Adrenal gland (tissue), 12 donors: ENCODE results near the gene FBRS. TPM values are rescaled to one million over a fixed set of nuclear protein-coding genes. Genes with fewer than 3 reads are reported as not detected.
A peak's percentile ranks its signal among the peaks of the same experiment; 100 is the strongest.

Experiments used
- DNase-seq, 7 donors: peaks; one replicate each; pipeline ENCODE4 v3.0.0-alpha.2; 2019 to 2020
- H3K27ac ChIP-seq, 5 donors: fragments of 200-600 bp; sonication (generic) in 4 of 5; 1 replicate in 3 of 5; 2 replicates in 2 of 5; pipeline versions ENCODE4 v1.5.1 to v1.8.0; 2016 to 2020; ENCODE audit warnings: mild to moderate bottlenecking in 1 of 5
- H3K27me3 ChIP-seq: fragments of 200-600 bp; 2 replicates; pipeline ENCODE4 v1.8.0; 2021
- H3K36me3 ChIP-seq, 2 donors: fragments of 200-600 bp; replicated peaks in 1 of 2; 1 replicate in 1 of 2; 2 replicates in 1 of 2; pipeline versions ENCODE4 v1.5.1 to v1.8.0; 2018 to 2022
- H3K4me1 ChIP-seq, 2 donors: fragments of 200-600 bp; replicated peaks in 1 of 2; 1 replicate in 1 of 2; 2 replicates in 1 of 2; pipeline versions ENCODE4 v1.5.1 to v1.8.0; 2018 to 2021
- H3K4me3 ChIP-seq, 4 donors: fragments of 200-600 bp; sonication (generic) in 3 of 4; one replicate each; pipeline ENCODE4 v1.5.1; 2016 to 2018
- H3K9me3 ChIP-seq, 3 donors: fragments of 200-600 bp; sonication (generic) in 1 of 3; replicated peaks in 1 of 3; 1 replicate in 2 of 3; 2 replicates in 1 of 3; pipeline versions ENCODE4 v1.5.1 to v1.8.0; 2016 to 2021
- POLR2A ChIP-seq, 2 donors: fragments of 450-650 bp; IDR thresholded peaks; one replicate each; pipeline ENCODE4 v1.6.1; 2017; ENCODE audit warnings: antibody characterized with exemption in 2 of 2, mild to moderate bottlenecking in 2 of 2, moderate library complexity in 1 of 2
- WGBS, 4 donors: extraction: QIAGEN DNeasy Blood & Tissue Kit in 2 of 4; methylation state at CpG; one replicate each; pipeline versions ENCODE4 v1.1.5 to v1.1.7; 2013 to 2017; 5-methylcytosine and 5-hydroxymethylcytosine counted together
- intact Hi-C, 2 donors: fragments of 100-400 bp; cut with DNase I; formaldehyde crosslinking; loops; one replicate each; pipeline versions ENCODE4 v1.14.1 to v1.15.0; 2022 to 2023
- polyA plus RNA-seq, 3 donors: library from polyadenylated mRNA; stranded (reverse); fragments of 200-250 nt in 2 of 3; fragments of 350-450 nt in 1 of 3; fragmentation: Illumina TruSeq in 1 of 3; extraction: RNeasy Lipid Tissue Mini Kit (QIAGEN cat#74804) in 1 of 3; gene quantifications; one replicate each; pipeline ENCODE4 v1.2.3, GENCODE V29; 2013 to 2014
- total RNA-seq, 9 donors: library from RNA; depleted of rRNA in 4 of 9; stranded (reverse); fragments of >200 nt in 4 of 9; fragments of 120-200 nt in 1 of 9; fragmentation: NEBNext Ultra II Directional in 1 of 9; extraction: Animal tissue kit (Norgen Biotek cat#: 25700) in 1 of 9; gene quantifications; one replicate each; pipeline versions ENCODE4 v1.1.0 to v1.2.4, GENCODE V29; 2013 to 2023
- TF ChIP-seq, protein P1 (sequence below), 6 experiments: fragments of 450-650 bp in 4 of 6; fragments of 200-600 bp in 2 of 6; sonication (generic) in 1 of 6; IDR thresholded peaks; 1 replicate in 5 of 6; 2 replicates in 1 of 6; pipeline versions ENCODE4 v1.5.1 to v1.8.0; 2016 to 2021; ENCODE audit warnings: antibody characterized with exemption in 6 of 6, mild to moderate bottlenecking in 2 of 6, moderate library complexity in 1 of 6
- donor health status: healthy with polysubstance abuse.
- donor health status: Bipolar disorder and iron deficiency.
- donor health status: DM: yes; HTN: yes; CAD: no.
- donor health status: DM: no; HTN: no; CAD: no.
- donor health status: DM: no; HTN: no; CAD: no.
- donor health status: DM: yes; HTN: yes; CAD: no.

The FBRS gene
- total and polyA plus RNA-seq, 12 donors, result 18.3 to 186 (median 46.8) TPM

DNA sequence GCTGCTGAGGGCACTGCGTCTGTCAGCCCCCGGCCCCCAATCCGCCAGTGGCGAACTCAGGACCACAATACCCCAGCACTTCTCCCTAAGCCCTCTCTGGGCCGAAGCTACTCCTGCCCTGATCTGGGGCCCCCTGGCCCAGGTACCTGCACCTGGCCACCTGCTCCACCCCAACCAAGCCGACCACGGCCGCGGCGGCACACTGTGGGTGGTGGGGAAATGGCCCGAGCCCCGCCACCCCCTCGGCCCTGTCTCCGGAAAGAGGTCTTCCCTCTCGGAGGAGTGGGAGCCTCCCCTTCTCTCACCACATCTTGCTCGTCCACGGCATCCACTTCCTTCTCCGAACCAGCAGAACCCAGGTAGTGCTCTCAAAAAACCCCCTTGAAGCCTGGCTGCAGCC lies 3.4 kb upstream of the FBRS start:
- no peak for TF ChIP-seq POLR2A (IDR thresholded peaks at IDR 0.05)
- H3K9me3 ChIP-seq, result no peaks in the 10 kb centered on the region
- H3K27me3 ChIP-seq, result no peaks in the 10 kb centered on the region
- 85 to 93% (median 92%) methylated on average over 4 to 18 of the region's 18 CpGs for WGBS, 4 donors
- DNase-seq, result peak in 2 of 7 donors; percentile 24 to 28
- peaks cover 0 to 46% of the 10 kb centered on the region in 2 donors for H3K36me3 ChIP-seq
- no peak overlapping the region for H3K4me3 ChIP-seq
- H3K4me1 ChIP-seq, result peaks cover 20 to 25% of the 10 kb centered on the region in 2 donors
- no peak overlapping the region for H3K27ac ChIP-seq
- intact Hi-C loops, result no loop called here

DNA sequence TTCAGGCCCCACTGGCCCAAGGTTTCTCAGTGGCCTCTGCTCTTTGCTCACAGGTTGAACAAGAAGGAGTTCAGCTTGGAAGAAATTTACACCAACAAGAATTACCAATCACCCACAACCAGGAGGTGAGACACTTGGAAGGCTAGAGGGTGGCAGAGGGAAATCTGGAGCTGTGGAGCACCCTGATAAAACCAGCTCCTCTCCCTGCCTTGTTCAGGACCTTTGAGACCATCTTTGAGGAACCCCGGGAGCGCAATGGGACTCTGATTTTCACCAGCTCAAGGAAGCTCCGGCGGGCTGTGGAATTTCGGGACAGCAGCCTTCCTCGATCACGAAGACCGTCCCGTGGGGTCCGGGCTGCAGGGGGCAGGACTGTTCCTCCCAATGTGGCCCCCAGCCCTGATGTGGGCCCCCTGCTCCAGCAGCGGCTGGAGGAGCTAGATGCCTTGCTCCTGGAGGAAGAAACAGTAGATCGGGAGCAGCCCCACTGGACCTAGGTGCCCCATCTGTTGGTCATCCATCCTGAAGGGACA lies 2.4 kb upstream of the FBRS start:
- intact Hi-C loops, result no loop called here
- Histone ChIP-seq H3K9me3 (no peaks in the 10 kb centered on the region), H3K4me1 (peaks cover 30 to 34% of the 10 kb centered on the region in 2 donors), H3K36me3 (peaks cover 0 to 49% of the 10 kb centered on the region in 2 donors), H3K27me3 (no peaks in the 10 kb centered on the region), H3K4me3 (no peak overlapping the region), H3K27ac (peak overlapping the region in 1 of 5 donors; percentile 17)
- WGBS, 4 donors, result 95 to 100% (median 96%) methylated on average over 1 to 12 of the region's 12 CpGs
- peak in 1 of 7 donors; percentile 29 for DNase-seq
- TF ChIP-seq, protein P1, sequence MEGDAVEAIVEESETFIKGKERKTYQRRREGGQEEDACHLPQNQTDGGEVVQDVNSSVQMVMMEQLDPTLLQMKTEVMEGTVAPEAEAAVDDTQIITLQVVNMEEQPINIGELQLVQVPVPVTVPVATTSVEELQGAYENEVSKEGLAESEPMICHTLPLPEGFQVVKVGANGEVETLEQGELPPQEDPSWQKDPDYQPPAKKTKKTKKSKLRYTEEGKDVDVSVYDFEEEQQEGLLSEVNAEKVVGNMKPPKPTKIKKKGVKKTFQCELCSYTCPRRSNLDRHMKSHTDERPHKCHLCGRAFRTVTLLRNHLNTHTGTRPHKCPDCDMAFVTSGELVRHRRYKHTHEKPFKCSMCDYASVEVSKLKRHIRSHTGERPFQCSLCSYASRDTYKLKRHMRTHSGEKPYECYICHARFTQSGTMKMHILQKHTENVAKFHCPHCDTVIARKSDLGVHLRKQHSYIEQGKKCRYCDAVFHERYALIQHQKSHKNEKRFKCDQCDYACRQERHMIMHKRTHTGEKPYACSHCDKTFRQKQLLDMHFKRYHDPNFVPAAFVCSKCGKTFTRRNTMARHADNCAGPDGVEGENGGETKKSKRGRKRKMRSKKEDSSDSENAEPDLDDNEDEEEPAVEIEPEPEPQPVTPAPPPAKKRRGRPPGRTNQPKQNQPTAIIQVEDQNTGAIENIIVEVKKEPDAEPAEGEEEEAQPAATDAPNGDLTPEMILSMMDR (IDR thresholded peaks at IDR 0.05), result no peak
- TF ChIP-seq POLR2A (IDR thresholded peaks at IDR 0.05), result no peak

DNA sequence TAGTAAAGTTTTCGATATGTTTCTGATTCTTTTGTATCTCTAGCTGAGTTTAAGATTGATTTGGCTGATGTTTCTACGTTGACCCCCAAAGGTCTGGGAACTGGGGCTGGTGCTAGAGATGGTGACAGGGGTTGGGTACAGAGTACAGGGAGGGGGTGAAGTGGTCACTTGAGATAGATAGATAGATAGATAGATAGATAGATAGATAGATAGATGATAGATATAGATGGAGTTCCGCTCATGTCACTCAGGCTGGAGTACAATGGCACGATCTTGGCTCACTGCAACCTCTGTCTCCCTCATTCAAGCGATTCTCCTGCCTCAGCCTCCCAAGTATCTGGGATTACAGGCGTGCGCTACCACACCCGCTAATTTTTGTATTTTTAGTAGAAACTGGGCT lies 1.8 kb upstream of the FBRS start:
- peak overlapping the region; percentile 66 to 99 (median 90) for H3K27ac ChIP-seq
- no peaks in the 10 kb centered on the region for H3K9me3 ChIP-seq
- no peak for TF ChIP-seq POLR2A (IDR thresholded peaks at IDR 0.05)
- TF ChIP-seq, protein P1 (IDR thresholded peaks at IDR 0.05), result no peak
- H3K4me3 ChIP-seq, result no peak overlapping the region
- WGBS, 4 donors, result 93 to 98% (median 96%) methylated on average over 8 of the region's 8 CpGs
- intact Hi-C loops, result no loop called here
- DNase-seq, result no peak
- peaks cover 0 to 54% of the 10 kb centered on the region in 2 donors for H3K36me3 ChIP-seq
- peaks cover 34 to 39% of the 10 kb centered on the region in 2 donors for H3K4me1 ChIP-seq
- H3K27me3 ChIP-seq, result no peaks in the 10 kb centered on the region

DNA sequence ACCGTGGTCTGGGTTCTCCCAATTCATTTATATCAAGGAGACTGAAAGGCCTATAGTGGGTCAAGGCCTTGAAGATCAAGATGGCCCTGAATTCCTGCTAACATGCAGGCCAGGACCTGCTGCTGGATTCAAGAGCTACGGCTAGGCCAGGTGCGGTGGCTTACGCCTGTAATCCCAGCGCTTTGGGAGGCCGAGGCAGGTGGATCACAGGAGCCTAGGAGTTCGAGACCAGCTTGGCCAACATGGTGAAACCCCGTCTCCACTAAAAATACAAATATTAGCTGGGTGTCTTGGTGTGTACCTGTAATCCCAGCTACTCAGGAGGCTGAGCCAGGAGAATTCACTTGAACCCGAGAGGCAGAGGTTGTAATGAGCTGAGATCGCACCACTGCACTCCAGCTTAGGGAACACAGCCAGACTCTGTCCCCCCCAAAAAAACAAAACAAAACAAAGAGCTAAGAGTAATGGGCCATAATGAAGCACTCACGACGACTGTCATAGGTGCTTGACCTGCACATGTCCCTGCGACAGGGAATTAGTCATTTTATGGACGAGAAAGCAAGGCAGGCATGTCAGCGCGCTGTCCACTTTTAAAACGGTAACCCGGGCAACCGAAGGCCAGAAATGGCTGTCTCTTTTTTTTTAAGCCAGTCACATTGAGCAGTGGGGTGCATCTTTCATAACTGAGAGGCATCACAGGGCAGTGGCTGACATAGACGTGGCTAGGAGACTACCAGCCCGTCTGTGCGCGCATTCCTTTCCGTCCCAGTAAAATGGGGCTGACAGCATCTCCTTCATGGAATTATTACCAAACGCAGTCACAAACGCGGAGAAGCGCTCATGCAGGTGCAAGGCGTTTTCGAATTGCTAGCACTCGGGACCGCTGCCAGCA lies 1.0 kb upstream of the FBRS start:
- H3K4me1 ChIP-seq, result peaks cover 28 to 42% of the 10 kb centered on the region in 2 donors
- peak overlapping the region in 2 of 4 donors; percentile 5 to 49 for H3K4me3 ChIP-seq
- 25 to 49% (median 26%) methylated on average over 14 to 32 of the region's 32 CpGs for WGBS, 4 donors
- H3K27me3 ChIP-seq, result no peaks in the 10 kb centered on the region
- intact Hi-C loops, result no loop called here
- TF ChIP-seq, protein P1 (IDR thresholded peaks at IDR 0.05), result no peak
- TF ChIP-seq POLR2A (IDR thresholded peaks at IDR 0.05), result peak in 1 of 2 donors; percentile 49
- peak overlapping the region; percentile 66 to 99 (median 90) for H3K27ac ChIP-seq
- H3K9me3 ChIP-seq, result no peaks in the 10 kb centered on the region
- H3K36me3 ChIP-seq, result peaks cover 0 to 63% of the 10 kb centered on the region in 2 donors
- peak in 5 of 7 donors; percentile 27 to 81 (median 77) for DNase-seq
